Astrocyte of the cerebellum (primary cell): ENCODE measurements around the gene DCANP1.

Experiments
- DNase-seq: peaks from one replicate; pipeline ENCODE4 v3.0.0-alpha.2; 2011; ENCODE audit warnings: low read depth
- H3K4me3 ChIP-seq: 2 replicates; pipeline ENCODE4 v1.5.1; 2011; ENCODE audit warnings: mild to moderate bottlenecking, low read depth, low read length, moderate library complexity
- in situ Hi-C: cut with HindIII; loops from 2 replicates; pipeline ENCODE4 v1.10.0; 2017; ENCODE audit warnings: low sequenced_read_pairs
- TF ChIP-seq, protein P1 (sequence below): IDR thresholded peaks from 2 replicates; pipeline ENCODE4 v1.5.1; 2012; ENCODE audit warnings: low read length, low read depth, moderate library complexity, mild to moderate bottlenecking; ENCODE audit errors: missing control alignments

DCANP1 gene

DNA sequence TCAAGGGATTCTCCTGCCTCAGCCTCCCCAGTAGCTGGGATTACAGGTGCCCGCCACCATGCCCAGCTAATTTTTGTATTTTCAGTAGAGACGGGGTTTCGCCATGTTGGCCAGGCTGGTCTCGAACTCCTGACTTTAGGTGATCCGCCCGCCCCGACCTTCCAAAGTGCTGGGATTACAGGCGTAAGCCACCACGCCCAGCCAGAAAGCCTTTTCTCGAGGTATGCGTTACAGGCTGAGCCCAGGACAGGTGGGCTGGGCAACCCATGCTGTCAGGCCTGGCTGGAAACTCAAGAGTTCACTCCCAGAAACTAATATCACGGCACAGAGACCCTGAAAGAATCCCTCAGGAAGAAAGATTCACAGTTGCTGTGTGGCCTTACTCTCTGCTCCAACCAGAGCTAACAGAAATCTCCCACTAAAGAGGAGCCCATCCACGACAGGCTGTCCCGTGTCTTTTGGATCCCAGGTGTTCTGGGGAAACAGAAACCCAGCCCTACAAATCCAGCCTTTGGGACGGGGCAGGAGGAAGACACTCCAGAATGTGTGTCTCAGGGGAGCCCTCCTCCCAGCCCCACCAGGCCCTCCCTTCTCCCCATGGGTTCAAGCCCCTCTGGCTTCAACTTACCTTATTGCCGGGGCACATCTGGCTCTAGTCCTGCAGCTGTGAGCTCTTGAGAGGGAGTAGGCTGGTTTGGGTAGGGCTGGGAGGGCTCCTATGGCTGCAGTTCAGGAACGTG, 4.6 kb upstream of the DCANP1 start:
- H3K4me3 ChIP-seq = no peak overlapping the region
- in situ Hi-C loops = loop anchor here (25.0 kb wide), 2 partner anchors 286 to 386 kb away; partner anchors contain the start of gene SLC25A48
- no peak for DNase-seq
- TF ChIP-seq, protein P1, sequence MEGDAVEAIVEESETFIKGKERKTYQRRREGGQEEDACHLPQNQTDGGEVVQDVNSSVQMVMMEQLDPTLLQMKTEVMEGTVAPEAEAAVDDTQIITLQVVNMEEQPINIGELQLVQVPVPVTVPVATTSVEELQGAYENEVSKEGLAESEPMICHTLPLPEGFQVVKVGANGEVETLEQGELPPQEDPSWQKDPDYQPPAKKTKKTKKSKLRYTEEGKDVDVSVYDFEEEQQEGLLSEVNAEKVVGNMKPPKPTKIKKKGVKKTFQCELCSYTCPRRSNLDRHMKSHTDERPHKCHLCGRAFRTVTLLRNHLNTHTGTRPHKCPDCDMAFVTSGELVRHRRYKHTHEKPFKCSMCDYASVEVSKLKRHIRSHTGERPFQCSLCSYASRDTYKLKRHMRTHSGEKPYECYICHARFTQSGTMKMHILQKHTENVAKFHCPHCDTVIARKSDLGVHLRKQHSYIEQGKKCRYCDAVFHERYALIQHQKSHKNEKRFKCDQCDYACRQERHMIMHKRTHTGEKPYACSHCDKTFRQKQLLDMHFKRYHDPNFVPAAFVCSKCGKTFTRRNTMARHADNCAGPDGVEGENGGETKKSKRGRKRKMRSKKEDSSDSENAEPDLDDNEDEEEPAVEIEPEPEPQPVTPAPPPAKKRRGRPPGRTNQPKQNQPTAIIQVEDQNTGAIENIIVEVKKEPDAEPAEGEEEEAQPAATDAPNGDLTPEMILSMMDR = no peak

DNA sequence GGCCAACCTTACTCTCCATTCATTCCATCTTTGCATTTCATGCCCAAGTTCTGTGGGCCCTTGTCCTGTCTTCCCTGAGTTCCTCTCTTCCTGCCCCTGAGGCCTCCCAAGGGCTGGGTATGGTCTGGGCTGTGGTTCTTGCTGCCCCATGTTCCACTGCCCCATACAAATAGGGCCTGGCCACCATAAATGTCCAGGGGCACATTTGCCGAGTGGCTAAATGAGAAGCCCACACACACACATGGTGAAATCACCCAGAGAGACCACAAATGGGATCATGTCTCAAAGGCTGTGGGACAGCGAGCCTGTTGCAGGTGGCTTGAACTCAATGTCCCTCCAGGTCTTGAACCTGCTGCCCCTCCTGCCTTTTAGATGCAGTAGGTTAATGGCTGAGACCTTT, 3.8 kb upstream of the DCANP1 start:
- in situ Hi-C loops = loop anchor here (25.0 kb wide), 2 partner anchors 286 to 386 kb away; partner anchors contain the start of gene SLC25A48
- no peak overlapping the region for H3K4me3 ChIP-seq
- TF ChIP-seq, protein P1 = no peak
- DNase-seq = no peak

DNA sequence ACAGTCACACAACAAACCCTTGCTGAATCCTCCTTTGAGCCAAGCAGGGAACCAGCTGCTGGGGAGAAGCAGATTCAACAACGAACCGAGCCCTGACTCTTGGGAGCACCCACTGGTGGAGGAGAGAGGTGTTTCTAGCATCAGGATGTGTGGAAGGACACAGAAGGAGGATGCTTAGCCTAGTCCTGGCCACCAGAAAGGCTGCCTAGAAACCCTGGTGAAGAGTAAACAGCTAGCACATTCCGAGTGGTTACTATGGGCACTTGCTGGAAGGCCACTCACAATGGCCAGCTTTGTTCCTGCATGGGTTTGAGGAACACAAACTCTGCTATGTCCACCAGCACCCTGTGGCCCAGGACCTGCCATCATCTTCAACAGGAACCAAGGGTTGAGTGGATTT, 3.2 kb upstream of the DCANP1 start:
- DNase-seq = no peak
- in situ Hi-C loops = loop anchor here (25.0 kb wide), 2 partner anchors 287 to 387 kb away; partner anchors contain the start of gene SLC25A48

DNA sequence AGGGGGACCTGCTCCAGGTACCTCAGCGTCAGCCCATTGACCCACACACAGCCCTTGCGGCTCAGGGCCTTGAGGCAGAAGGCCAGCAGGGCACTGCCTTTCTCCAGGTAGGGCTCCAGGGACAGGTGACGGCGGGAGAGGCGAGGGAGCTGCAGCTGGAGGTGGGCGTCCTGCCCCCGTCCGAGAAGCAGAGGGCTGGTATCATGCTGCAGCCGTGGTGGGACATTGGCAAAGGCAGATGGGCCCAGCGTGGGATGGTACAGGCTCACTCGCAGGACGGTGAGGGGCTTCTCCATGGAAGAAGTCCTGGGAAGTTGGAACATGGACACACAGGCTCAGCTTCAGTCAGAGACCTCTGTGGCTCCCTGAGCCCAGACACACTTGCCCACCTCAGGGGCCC, 2.5 kb upstream of the DCANP1 start:
- TF ChIP-seq, protein P1 = no peak
- in situ Hi-C loops = loop anchor here (25.0 kb wide), 2 partner anchors 288 to 388 kb away; partner anchors contain the start of gene SLC25A48
- DNase-seq = no peak
- no peak overlapping the region for H3K4me3 ChIP-seq

More for the DNA sequence above, 3.2 kb upstream of the DCANP1 start:
- TF ChIP-seq, protein P1 = no peak
- no peak overlapping the region for H3K4me3 ChIP-seq

DNA sequence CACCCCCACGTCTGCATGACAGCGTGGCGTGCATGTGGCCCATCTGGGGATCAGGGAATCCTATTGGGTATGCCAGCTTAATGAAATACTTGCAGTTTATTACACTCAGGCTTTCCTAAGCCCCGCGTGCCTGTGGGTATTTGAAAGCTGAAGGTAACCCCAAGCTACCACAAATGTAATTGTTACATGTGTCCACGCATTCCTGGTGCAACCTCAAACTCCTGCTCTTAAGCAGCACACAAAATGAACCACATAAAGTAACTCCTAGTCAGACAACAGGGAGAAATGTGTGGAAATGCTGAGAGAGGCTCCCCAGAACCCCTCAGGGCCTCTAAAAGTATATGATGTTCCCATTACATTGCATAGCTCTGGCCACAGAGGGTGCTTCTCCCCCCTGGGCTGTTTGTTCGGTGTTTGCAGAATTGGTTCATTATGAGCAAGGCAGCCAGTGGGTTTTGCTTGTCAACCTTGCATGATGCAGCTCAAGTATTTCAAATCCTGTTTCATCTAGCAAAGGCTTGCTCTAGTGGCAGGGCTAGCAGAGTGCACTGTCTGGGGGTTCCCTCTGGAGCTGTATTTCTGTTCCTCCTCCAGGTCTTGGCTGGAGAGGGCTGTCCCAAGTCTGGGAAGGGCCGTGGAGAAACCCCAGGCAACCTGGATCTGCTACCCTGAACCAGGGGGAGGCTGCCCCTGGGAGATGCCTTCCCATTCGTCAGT, 1.8 kb upstream of the DCANP1 start:
- no peak overlapping the region for H3K4me3 ChIP-seq
- TF ChIP-seq, protein P1 = no peak
- in situ Hi-C loops = no loop called here
- DNase-seq = no peak

DNA sequence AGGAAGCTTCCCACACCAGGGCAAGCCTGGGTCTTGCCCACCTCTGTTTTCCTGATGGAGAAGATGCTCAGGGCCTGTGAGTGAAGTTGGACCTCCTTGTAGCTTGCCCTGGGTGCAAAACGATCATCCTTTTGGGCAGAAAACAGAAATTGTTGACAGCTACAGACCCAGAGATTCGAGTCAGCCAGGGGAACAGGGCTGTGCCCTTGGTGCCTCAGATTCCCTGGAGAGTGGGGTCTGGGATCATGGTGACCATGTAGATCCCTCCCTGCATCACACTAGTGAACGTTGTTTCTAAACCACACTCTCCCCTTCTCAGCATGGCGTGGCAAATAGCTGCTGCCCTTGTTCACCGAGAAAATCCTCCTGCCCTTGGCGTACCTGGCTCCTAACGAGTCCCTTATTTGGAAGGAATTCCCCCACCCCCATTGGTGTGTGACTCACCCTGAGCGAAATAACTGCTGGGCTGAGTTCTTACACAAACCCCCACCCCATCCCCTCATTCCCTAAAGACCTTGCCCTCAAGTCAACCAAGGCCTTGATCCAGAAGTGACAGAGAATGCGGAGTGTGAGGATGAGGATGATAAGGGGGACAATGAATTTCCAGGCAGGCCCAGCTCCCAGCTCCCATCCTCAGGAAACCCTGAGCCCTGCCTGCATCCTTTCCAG, 1.1 kb upstream of the DCANP1 start:
- in situ Hi-C loops = no loop called here

More for the DNA sequence above, 1.1 kb upstream of the DCANP1 start:
- DNase-seq = no peak
- TF ChIP-seq, protein P1 = no peak
- no peak overlapping the region for H3K4me3 ChIP-seq
